Neutrophil (primary cell): ENCODE results near the gene GSPT1.
A peak's percentile ranks its signal among the peaks of the same experiment; 100 is the strongest.
"Not testable (repeated sequence)": the region's sequence is repeated elsewhere in the genome, so short reads cannot be mapped to it uniquely, and the experiment has no call there.

Experiments
- H3K27ac ChIP-seq: fragments of 200-600 bp; sonication (generic); 2 replicates; pipeline ENCODE4 v1.5.1; 2016; ENCODE audit warnings: mild to moderate bottlenecking, moderate library complexity
- H3K27me3 ChIP-seq: fragments of 200-600 bp; sonication (generic); 2 replicates; pipeline ENCODE4 v1.6.0; 2016; ENCODE audit warnings: mild to moderate bottlenecking
- H3K36me3 ChIP-seq: fragments of 200-600 bp; sonication (generic); 2 replicates; pipeline ENCODE4 v1.5.1; 2017
- H3K4me1 ChIP-seq, 2 experiments: fragments of 200-600 bp in 1 of 2; sonication (generic) in 1 of 2; 1 replicate in 1 of 2; 2 replicates in 1 of 2; pipeline versions ENCODE4 v1.5.1 to v1.6.1; 2013 to 2016; ENCODE audit warnings: low read depth in 1 of 2, low read length in 1 of 2, mild to moderate bottlenecking in 1 of 2, moderate library complexity in 1 of 2; ENCODE audit not compliant: control insufficient read depth in 1 of 2, insufficient read depth in 1 of 2
- H3K4me3 ChIP-seq, 2 experiments: fragments of 200-600 bp in 1 of 2; sonication (generic) in 1 of 2; 1 replicate in 1 of 2; 2 replicates in 1 of 2; pipeline ENCODE4 v1.5.1; 2013 to 2016; ENCODE audit warnings: low read depth in 1 of 2, low read length in 1 of 2, mild to moderate bottlenecking in 1 of 2, moderate library complexity in 1 of 2
- H3K9me3 ChIP-seq: fragments of 200-600 bp; sonication (generic); 2 replicates; pipeline ENCODE4 v1.5.1; 2016
- CTCF ChIP-seq: fragments of 200-600 bp; sonication (generic); IDR thresholded peaks from 2 replicates; pipeline ENCODE4 v1.5.1; 2016; ENCODE audit warnings: antibody characterized with exemption

Gene GSPT1

GRCh38 chr16:11824362-11824761, 91.4 kb downstream of the GSPT1 start:
- no peak overlapping the region for H3K4me3 ChIP-seq
- H3K27me3 ChIP-seq = peaks cover 5% of the 10 kb centered on the region
- no peaks in the 10 kb centered on the region for H3K36me3 ChIP-seq
- H3K27ac ChIP-seq = peak overlapping the region; percentile 34
- H3K4me1 ChIP-seq = peaks cover 12 to 24% of the 10 kb centered on the region in 2 experiments
- no peaks in the 10 kb centered on the region for H3K9me3 ChIP-seq
- no peak for TF ChIP-seq CTCF

GRCh38 chr16:11823645-11824044, 92.1 kb downstream of the GSPT1 start:
- H3K36me3 ChIP-seq, H3K4me3 ChIP-seq, H3K9me3 ChIP-seq, H3K27me3 ChIP-seq: not testable (repeated sequence)
- Histone ChIP-seq H3K4me1 (peaks cover 12 to 24% of the 10 kb centered on the region in 2 experiments), H3K27ac (peak overlapping the region; percentile 34)

DNA sequence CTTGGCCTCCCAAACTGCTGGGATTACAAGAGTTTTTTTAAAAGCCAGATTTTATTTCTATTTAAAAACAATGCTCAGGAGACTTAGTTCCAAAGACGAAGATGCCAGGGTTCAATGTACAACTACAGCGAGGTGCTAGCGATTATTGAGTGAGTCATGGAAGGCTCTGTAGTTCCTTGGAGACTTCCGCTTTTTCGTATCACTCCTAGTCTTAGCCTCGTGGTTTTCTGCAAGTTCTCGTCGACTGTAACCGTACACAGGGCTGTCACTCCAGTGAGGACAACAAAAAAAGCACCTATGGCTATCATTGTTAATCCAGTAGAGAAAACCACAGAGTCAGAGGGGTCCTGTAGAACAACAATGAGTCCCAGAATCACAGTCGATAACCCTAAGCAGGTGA, 96.0 kb downstream of the GSPT1 start:
- Histone ChIP-seq H3K36me3 (no peaks in the 10 kb centered on the region), H3K27ac (no peak overlapping the region), H3K27me3 (no peaks in the 10 kb centered on the region), H3K9me3 (no peaks in the 10 kb centered on the region), H3K4me3 (no peak overlapping the region), H3K4me1 (peaks cover 19 to 29% of the 10 kb centered on the region in 2 experiments)
- no peak for TF ChIP-seq CTCF

DNA sequence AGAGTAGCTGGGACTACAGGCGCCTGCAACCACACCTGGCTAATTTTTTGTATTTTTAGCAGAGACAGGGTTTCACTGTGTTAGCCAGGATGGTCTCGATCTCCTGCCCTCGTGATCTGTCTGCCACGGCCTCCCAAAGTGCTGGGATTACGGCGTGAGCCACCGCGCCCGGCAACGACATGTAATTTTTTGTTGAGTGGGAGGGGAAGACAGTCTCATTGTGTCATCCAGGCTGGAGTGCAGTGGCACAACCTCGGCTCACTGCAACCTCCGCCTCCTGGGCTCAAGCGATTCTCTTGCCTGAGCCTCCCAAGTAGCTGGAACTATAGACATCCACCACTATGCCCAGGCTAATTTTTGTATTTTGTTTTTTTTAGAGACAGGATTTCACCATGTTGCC, 96.8 kb downstream of the GSPT1 start:
- not testable (repeated sequence) for H3K36me3 ChIP-seq, H3K27ac ChIP-seq, H3K27me3 ChIP-seq, H3K4me3 ChIP-seq, H3K9me3 ChIP-seq
- H3K4me1 ChIP-seq = peaks cover 19 to 29% of the 10 kb centered on the region in 2 experiments
